GM18520 (cell line): ENCODE results near the gene RPS6KA2.
"Not testable (repeated sequence)": the region's sequence is repeated elsewhere in the genome, so short reads cannot be mapped to it uniquely, and the experiment has no call there.

Experiments
- ATAC-seq: cut with Tn5 transposase; IDR thresholded peaks from one replicate; pipeline ENCODE4 v1.9.1; 2021; ENCODE audit not compliant: unreplicated experiment

Gene RPS6KA2

GRCh38 chr6:166636191-166636933 is 9.3 kb upstream of the RPS6KA2 start:
- no peak for ATAC-seq

DNA sequence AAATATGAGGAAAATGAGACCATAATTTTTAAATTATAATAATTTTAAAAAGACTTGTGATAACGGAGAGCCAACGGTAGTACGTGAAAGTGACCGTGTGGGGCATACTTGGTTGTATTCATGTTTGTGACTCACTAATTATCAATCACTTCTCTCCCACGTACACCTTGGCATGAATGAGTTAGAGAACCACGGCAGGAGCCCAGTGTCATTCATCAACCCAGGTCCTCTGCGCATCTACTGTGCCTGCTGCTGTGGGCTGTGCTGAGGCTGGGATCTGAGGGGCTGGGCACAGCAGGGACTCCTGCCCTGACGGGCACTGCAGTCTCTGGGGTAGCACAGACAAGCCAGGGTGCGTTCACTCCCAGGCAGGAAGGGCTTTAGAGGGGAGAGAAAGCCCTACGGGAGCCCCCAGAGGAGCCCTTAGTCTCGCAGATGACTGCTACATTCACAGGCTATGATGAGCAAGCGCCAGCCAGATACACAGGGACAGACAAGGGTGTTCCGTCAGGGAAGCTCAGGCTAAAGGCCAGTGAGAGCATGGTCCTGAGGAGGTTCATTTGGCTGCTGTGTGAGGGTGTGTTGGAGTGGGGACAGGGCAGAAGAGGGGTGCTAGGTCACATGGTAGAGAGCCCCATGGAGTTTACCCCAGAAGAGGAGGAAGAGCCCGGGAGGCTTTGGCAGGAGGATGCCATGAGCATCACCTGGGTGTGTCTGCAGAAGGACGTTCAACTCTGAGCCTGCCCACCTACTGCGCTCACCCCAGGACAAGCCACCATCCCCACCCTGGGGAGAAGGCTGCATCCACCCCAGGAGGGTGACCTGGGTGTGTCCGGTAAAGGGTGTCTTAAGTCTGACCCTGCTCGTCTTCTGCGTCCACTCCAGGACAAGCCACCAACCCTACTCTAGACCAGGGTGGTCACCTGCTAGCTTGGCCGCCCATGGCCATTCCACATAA is 8.2 kb upstream of the RPS6KA2 start:
- no peak for ATAC-seq

DNA sequence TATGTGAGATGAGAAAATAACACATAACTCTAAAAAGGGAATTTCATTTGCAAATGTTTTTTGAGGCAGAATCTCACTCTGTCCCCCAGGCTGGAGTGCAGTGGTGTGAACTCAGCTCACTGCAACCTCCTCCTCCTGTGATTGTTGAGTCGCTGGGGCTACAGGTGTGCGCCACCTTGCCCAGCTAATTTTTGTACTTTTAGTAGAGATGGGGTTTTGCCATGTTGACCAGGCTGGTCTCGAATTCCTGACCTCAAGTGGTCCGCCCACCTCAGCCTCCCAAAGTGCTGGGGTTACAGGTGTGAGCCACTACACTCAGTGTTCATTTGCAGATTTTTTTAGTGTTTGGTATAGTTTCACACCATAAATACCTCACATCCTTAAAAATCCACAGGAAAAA is 7.5 kb upstream of the RPS6KA2 start:
- ATAC-seq = not testable (repeated sequence)

DNA sequence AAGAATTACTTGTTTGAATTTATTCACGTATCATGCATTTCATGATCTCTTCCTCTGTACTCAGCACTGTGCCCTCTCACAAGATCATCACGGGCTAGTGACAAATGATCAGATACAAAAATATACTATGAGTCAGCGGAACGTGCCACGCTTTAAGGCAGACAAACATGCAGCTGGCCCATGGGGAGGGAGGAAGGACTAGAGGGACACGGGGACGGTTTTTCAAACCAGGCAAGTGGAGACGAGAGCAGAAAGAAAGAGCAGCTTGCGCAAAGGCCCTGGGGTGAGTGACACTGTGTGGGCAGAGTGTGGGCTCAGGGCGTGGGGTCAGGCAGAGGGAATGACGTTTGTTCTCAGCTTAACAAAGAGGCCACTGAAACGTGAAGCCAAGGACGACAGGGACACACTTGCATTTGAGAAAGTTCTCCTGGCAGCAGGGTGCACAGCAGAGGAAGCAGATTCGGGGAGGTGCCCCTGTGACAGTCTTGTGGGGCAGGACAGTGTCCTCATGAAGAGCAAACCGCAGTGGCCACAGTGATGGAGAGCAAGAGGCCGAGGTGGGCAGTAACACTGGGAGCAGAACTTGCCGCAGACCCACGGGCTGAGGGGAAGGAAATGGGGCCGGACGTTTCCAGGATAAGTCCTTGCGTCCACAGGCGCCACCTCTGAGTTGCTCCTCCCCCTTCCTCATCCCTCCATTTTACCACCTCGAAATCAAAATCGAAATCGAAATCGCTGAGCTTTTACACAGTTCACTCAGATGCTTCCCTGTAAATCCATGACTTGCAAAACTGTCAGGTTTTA is 6.9 kb upstream of the RPS6KA2 start:
- no peak for ATAC-seq

DNA sequence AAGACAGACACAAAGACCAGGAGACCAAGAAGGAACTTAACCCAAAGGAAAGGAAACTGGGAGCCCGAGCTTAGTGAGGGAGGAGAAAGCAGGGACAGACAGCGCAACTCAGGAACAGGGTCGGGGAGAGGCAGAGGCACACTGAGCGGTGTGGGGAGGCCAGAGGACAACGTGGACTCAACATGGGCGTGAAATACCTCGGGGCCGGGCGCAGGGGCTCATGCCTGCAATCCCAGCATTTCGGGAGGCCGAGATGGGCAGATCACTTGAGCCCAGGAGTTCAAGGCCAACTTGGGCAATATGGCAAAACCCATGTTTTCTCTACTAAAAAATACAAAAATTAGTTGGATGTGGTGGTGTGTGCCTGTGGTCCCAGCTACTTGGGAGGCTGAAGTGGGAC is 5.7 kb upstream of the RPS6KA2 start:
- no peak for ATAC-seq

DNA sequence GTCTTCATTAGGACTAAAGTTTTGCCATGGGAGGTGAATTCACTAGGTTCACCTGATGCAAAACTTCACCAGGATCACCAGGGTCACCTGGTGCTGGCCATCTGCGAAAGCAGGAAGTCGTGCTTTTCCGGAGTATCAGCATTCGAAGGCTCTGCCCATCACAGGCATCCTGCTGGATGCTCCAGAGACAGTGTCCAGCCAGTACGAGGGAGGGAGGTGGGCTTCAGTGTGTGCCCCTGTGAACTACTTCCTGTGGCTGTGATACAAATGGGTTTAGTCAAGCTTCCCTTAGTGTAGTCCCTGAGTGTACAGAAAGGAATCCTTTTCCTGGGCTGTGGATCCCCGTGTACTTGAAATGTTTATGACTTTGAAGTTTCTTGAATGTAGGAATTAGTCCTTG is 3.4 kb upstream of the RPS6KA2 start:
- ATAC-seq = no peak

DNA sequence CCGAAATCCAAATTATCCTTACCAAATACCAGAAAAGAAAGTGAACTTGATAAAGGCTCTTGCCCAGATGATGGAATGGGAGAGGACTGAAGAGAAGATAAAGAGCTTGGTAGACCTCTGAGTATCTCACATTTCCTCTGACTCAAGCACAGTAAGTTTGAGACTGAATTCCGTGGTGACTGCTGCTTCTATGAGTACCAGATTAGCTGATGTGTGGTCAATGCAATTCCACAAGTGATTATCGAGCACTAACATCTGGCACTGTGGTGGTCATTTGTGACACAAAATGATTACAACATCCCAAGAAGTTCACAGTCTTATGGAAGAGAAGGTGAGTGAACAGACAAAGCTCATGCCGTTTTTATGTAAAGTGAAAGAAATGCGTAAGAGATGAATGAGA is 2.6 kb upstream of the RPS6KA2 start:
- no peak for ATAC-seq

GRCh38 chr6:166627875-166628801 is 1.1 kb upstream of the RPS6KA2 start:
- peak; percentile 17 for ATAC-seq

DNA sequence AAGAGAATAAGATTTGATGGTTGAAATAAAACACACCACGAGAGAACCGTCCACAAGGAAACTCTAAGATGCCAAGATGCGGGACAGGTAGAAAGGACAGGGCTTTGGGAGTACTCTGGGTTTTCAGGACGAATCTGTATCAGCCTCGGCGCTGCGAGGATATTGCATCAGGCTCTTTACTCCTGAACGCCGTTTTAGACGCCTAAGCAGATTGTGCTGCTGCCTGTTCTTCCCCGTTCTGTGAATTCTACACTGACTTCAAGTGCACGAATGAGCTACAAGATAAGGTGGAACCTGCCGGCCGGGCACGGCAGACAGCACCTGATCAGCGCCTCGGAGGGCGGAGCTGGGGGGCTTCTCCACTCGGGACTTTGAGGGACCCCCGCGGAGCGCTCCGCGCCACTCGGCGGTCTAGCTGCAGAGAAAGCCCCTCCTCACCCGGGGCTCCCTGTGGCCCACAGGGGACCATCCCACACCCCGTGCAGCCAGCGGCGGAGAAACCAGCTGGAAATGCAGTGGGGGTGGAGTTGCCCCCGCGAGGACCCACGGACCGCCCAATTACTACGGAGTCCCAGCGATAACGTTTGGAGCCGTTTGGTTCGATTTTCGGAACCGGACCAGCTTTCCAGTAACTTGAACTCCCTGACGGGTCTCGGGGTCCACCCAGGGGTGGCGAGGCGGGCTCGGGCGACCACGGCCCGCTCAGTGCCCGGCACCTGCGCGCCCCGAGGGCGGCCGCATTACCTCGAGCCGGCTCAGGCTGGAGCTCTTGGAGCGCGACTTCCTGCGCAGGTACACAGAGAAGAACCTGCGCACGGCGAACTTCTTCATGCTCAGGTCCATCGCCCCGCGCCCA is 646 bp downstream of the RPS6KA2 start:
- no peak for ATAC-seq

GRCh38 chr6:166625356-166625755 is 1.7 kb downstream of the RPS6KA2 start:
- ATAC-seq = no peak

GRCh38 chr6:166624275-166624674 is 2.8 kb downstream of the RPS6KA2 start:
- no peak for ATAC-seq

- ATAC-seq = no peak
These were observed 3.7 kb downstream of the RPS6KA2 start for GRCh38 chr6:166623318-166623717.

DNA sequence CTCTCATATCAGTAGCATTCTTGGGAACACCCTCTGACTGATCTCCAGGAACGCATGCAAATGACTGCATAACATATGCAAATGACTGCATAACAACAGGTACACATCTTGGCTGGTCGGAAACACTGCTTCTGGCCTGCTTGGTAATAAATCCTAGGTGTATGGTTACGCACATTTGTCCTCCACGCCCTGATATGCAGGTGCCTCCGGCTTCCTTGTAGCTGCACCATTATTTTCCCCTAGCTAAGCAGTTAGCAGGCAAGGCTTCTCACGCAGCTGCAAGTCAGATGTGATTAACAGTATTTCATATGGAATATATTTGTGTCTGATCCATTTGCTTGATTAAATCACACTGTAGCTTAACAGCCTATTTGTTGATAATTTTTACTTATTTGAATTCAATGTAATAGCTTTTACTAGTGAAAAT is 5.9 kb downstream of the RPS6KA2 start:
- no peak for ATAC-seq

DNA sequence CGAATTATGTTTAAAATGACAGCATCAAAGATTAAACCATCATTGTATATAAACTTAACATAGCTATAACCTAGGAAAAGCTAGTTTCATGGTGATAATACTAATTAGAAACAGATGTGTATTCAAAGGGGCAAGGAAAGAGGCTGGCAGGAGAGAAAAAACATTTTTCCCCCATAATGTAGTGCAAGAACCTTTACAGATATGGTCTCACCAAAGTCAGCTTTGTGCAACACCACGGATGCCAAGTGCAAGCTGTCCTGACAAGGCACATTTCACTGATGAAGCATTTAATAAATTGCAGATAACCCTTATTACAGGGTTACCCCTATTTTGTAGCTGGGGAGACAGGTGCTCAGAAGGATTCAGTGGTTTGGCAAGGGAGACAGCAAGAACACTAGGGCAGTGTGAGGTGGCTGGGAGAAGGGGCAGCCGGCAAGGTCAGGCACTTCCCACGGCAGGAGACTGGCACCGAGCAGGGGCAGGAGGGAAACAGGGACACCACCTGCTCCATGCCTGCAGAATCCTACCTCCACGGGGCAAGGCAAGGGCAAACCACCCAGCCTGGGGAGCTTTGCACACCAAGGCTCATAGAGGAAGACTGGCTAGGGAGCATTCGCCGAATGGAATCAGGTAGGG is 6.5 kb downstream of the RPS6KA2 start:
- no peak for ATAC-seq

- ATAC-seq = no peak
These were observed 7.1 kb downstream of the RPS6KA2 start for GRCh38 chr6:166619912-166620311.

DNA sequence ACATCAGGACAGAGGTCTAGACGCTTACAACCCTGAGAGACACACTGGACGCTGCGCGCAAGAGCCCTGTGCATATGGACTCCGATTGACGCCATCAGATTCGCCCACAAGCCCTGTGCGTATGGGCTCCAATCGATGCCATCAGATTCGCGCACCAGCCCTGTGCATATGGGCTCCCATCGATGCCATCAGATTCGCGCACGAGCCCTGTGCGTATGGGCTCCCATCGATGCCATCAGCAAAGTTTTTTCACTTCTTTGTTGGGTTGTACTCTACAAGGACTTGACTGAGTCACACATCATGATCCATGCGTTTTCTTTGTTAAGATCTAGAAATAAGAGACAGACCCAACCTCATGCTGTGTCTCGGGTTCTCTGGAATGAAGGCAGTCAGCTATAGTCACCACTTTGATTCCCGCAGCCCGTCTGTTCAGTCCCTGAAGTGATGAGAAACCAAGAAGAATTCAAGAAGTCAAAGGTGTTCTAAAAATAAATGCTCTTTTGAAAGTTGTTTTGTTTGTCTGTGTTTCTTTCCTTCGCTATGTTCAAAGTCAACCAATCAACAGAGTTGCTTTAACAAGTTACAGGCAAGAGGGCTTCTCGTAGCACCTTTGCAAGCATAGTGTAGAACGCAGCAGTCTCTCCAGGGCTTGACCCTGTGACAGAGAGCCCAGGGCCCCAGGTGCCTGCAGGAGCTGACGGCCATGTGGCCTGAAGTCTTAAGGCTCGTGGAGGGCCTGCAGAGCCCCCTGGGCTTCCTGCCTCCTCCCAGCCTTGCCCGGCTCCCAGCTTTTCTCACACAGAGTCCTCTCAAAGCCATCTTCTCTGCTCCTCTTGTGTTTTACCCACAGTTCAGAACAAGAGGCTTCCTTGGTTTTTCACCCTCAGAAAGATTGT is 7.9 kb downstream of the RPS6KA2 start:
- ATAC-seq = no peak

DNA sequence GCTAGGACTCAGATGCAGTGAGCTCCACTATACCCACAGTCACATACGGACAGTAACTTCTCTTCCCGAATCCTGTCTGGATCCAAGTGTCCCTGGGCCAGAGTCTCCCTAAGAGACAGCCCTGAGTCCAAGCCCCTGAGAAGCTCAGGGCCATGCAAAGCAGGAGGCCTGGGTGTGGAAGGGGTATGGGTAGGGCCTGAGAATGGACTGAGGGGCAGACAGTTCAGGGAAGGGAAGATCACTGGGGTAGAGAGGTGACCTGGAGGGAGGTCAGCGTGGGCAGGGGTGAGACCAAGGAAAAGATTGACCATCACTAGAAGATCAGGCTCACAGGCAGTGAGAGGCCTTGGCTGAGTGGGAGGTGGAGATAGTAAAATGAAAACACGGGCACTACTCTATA is 8.8 kb downstream of the RPS6KA2 start:
- no peak for ATAC-seq

- no peak for ATAC-seq
These were observed 9.7 kb downstream of the RPS6KA2 start for GRCh38 chr6:166617359-166617758.
